Left renal pelvis (tissue), 4 donors: ENCODE data around the gene SQOR. TPM values are rescaled to one million over a fixed set of nuclear protein-coding genes. Genes with fewer than 3 reads are reported as not detected.

Source experiments
- DNase-seq, 4 donors: peaks; one replicate each; pipeline ENCODE4 v3.0.0-alpha.2; 2013; ENCODE audit warnings: low read depth in 4 of 4, low spot score in 3 of 4
- polyA plus RNA-seq, 4 donors: library from polyadenylated mRNA; unstranded; fragments of 120-200 nt; gene quantifications; one replicate each; pipeline ENCODE4 v1.2.1, GENCODE V29; 2013; ENCODE audit not compliant: insufficient read length in 4 of 4

SQOR gene
- polyA plus RNA-seq = 10 to 100 TPM; 11.3 to 25.2 (median 23.6) TPM

- DNase-seq = peak in 1 of 4 donors; percentile 41
Measured at GRCh38 chr15:45634432-45635190, at the start of gene SQOR. TSS of gene SQOR (plus strand) at chr15:45635029. CDS start at chr15:45658924, 23,895 bp downstream.

GRCh38 chr15:45585069-45585791, 49.6 kb upstream of the SQOR start:
- no peak for DNase-seq

- DNase-seq = no peak
Measured at GRCh38 chr15:45586125-45586524, 48.7 kb upstream of the SQOR start.

- no peak for DNase-seq
Measured at GRCh38 chr15:45586601-45587094, 48.2 kb upstream of the SQOR start.

GRCh38 chr15:45587095-45587862, 47.5 kb upstream of the SQOR start, which contains the start of gene BLOC1S6:
TSS of gene BLOC1S6 (plus strand) at chr15:45587379. CDS start at chr15:45587444, 65 bp downstream.
- peak; percentile 83 to 93 (median 91) for DNase-seq

GRCh38 chr15:45587863-45588170, 47.0 kb upstream of the SQOR start:
- no peak for DNase-seq

DNA sequence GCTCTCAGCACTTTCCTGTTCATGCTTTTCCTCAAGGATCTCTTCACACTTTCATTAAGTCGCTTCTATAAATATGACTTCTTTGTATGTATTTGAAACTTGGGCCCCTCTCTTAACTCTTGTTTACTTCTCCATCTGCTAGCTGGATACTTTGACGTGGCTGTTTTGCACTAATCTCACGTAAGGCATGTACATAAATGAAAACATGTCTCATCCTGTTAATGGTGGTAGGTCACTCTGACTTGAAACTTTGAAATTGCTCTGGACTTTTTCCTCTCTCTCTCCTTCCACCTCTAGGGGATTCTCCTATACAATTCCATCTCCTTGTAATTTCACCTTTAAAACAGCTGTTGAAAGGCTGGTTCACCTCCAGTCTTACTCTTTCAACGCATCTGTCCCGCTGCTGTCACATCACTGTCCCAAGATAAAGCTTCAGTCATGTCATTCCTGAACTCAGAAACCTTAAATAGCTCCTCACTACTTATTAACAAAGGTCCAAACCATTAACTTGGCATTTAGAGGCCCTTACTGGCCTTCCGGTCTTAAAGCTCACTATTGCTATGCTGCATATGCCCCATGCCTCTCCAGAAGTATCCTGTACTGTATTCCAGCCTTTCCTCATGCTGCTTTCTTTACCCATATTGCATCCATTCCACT, 46.5 kb upstream of the SQOR start:
- no peak for DNase-seq

DNA sequence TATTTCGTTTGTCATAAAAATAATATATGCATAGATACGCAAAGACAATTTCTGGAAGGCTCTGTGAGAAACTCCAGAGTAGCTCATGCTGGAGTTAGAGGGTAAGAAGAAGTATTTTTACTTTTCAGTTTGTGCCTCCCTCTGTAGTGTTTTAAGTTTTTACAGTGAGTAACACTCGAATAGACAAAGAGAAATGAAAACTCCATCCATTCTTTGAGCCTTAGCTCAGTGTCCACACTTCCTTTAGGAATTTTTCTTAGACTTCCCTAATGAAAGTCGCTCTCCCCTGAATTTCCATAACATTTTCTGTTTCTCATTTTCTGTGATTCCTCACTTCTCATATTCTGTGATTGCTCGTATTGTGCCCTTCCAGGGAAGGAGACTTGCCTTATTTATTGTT, 45.6 kb upstream of the SQOR start:
- DNase-seq = no peak

DNA sequence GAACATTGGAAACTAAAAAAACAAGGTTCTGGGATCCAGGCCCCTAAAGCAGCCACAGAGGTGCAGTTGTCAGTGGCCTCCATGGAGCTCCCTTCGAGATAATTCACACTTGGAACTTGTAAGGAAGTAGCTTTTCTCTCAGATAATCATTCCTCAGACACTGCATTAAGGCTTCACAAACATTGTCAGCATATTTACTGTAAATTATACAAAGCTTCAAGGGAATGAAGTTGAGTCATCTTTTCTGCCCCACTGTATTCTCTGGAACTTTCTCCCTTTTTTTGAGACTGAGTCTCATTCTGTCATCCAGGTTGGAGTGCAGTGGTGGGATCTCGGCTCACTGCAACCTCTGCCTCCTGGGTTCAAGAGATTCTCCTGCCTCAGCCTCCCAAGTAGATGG, 40.5 kb upstream of the SQOR start:
- no peak for DNase-seq

- DNase-seq = no peak
Measured at GRCh38 chr15:45594835-45595530, 39.8 kb upstream of the SQOR start.

- DNase-seq = no peak
Measured at GRCh38 chr15:45603881-45604280, 30.9 kb upstream of the SQOR start.

GRCh38 chr15:45604326-45604725, 30.5 kb upstream of the SQOR start:
- no peak for DNase-seq

GRCh38 chr15:45606413-45606812, 28.4 kb upstream of the SQOR start:
- no peak for DNase-seq

GRCh38 chr15:45606841-45607240, 28.0 kb upstream of the SQOR start:
- no peak for DNase-seq

DNA sequence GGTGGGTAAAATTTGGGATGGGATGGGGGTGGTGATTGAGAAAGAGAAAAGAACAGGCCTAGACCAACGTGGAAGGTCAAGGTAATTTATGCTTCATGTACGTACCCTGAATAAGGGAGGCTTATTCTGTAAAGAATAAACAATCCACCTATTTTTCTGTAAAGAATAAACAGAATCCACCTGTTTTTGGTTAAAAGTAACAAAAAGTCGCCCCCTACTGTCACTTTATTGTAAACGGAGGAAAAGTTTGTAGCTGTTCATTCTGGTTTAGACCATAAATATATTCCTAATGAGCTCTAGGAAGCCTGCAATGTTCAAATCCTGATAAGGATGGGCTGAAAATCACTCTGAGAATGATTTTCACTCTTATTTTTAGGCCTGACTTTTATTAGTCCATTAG, 23.5 kb upstream of the SQOR start:
- DNase-seq = no peak

DNA sequence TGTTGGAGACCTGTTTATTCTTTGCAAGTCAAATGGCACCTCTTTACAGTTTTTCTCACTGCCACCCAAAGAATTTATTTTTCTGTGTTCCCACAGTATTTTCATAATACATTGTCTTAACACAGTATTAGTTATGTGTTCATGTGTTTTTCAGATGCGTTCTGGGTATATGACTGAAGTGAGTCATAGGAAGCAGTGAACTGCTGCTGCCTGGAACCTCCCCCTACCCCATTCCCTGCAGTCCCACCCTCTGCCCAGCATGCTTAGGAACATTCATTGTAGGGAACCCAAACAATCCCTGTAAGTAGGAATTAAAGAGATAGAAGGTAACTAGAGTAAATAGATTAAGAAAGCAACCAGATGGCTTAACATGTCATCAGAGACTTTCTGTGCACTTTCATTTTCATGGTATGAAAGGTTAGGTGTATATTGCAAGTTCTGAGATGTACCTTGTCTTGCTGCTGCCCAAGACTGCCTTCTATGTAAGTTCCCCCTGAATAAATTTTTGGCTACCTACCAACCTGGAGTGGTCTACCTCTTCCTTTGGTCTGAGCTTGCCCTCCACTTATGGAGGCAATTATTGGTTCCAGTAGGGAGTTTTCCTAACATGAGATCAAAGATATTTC, 21.9 kb upstream of the SQOR start:
- no peak for DNase-seq

DNA sequence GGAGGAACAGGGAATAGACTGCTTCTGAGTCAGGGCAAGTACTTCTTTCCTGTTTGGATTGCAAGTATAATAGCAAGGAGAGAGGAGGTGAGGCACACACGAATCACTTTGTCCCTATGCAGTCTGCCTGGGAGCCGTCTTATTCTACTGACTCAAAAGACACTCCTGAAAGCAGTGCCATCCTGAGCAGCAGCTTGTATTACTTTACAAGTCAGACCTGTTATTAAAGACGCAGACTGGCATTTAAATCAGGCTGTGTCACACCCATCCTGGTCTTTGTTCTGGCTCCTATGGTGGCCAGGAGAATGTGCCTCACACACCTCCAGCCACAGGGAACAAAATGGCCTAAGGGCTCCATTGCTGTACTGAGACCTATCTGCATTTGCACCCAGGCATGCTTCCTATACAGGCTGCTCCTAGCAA, 17.9 kb upstream of the SQOR start:
- DNase-seq = no peak

GRCh38 chr15:45618813-45619212, 16.0 kb upstream of the SQOR start:
- DNase-seq = no peak

DNA sequence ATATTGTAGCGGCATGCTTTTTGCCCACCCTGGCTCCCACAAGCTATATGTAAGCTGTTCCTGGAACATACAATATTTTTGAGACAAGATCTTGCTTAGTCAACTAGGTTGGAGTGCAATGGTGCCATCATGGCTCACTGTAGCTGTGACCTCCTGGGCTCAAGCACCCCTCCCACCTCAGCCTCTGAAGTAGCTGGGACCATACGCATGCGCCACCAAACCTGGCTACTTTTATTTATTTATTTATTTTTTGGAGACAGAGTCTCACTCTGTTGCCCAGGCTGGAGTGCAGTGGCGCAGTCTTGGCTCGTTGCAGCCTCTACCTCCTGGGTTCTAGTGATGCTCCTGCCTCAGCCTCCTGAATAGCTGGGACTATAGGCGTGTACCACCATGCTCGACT, 6.7 kb upstream of the SQOR start:
- no peak for DNase-seq
